Measurements from ENCODE around the gene GUCA1A.

DNA sequence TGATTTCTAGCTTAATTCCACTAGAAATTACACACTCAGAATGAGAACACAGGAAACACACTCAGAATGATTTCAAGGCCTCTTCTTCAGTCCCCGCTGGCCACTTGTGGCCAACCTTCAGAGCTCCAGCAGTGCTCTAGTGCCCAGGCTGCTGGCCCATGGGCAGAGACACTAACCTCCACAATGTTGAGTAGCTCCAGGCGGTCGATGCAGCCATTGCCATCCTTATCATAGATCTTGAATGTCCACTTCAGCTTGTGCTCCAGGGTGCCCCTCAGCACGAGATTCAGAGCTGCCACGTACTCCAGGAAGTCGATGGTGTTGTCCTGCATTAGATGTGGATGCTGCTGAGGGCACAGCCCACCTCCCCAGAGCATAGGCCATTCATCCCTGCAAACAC, 15.2 kb downstream of the GUCA1A start:
- TF ChIP-seq EP300 (IDR thresholded peaks at IDR 0.05) (no peak), POLR2AphosphoS5 (IDR thresholded peaks at IDR 0.05) (no peak), POLR2A (IDR thresholded peaks at IDR 0.05; ENCODE audit: low read depth) (no peak)
- TF ChIP-seq, protein P1, sequence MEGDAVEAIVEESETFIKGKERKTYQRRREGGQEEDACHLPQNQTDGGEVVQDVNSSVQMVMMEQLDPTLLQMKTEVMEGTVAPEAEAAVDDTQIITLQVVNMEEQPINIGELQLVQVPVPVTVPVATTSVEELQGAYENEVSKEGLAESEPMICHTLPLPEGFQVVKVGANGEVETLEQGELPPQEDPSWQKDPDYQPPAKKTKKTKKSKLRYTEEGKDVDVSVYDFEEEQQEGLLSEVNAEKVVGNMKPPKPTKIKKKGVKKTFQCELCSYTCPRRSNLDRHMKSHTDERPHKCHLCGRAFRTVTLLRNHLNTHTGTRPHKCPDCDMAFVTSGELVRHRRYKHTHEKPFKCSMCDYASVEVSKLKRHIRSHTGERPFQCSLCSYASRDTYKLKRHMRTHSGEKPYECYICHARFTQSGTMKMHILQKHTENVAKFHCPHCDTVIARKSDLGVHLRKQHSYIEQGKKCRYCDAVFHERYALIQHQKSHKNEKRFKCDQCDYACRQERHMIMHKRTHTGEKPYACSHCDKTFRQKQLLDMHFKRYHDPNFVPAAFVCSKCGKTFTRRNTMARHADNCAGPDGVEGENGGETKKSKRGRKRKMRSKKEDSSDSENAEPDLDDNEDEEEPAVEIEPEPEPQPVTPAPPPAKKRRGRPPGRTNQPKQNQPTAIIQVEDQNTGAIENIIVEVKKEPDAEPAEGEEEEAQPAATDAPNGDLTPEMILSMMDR (IDR thresholded peaks at IDR 0.05) = no peak
